ENCODE results near the gene THEM4.

The THEM4 gene

DNA sequence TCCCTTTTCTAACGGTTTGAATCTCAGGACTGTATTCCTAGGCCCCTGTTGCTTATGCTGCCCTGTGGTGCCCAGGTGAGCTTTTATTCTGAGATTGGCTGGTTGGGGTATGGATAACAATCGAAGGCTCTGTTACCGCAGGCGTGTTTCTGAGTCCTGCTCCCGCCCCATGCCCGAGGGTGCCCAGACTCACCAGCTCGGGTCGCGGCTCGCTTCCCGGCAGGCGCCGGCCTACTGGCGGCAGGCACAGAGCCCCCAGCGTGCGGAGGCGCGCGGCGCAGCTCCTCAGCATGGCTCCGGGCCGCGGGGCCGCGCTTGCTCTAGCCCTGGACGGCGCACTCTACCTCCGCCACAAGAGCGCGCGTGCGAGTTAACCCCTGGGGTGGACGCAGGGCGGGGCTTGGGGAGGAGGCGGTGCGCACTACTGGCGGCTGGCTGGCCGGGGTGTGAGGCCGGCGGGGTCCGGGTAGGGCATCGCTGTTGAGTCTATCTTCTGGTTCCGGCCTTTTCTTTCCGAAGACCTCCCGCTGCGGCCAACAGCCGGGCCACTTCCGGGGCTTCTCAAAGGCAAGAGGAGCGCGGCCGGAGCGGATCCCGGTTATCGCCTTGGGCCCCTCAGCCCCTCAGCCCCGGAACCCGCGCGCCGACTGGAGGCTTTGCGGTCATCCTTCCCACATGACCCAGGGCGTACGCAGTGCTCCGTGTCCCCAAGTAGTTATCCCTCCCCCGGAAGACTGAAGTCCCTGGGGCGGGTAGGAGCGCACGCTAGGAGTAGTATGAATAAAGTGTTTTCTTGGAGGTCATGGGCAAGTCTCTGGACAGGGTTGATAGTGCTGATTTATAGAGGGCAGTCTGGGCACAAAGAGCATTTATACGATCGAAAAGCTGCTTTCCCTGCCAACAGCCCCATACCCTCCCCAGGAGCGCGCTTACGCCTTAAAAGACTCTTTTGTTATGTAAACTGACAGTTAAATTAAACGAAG, at the start of gene THEM4:
Gene THEM4, minus strand, starts transcription at position 345 of the 983 bp plus-strand sequence. Its CDS starts 53 bp downstream, at position 292.
- peak; percentile 81 to 85 for DNase-seq (ENCODE audit: low read depth in 2 of 2)

- DNase-seq (ENCODE audit: low read depth in 2 of 2), result no peak
These were observed 49.6 kb upstream of the THEM4 start for GRCh38 chr1:151958959-151959358.

- no peak for DNase-seq (ENCODE audit: low read depth in 2 of 2)
These were observed 47.7 kb upstream of the THEM4 start for GRCh38 chr1:151956957-151957497.

- DNase-seq (ENCODE audit: low read depth in 2 of 2), result no peak
These were observed 44.2 kb upstream of the THEM4 start for GRCh38 chr1:151953409-151954094.

DNA sequence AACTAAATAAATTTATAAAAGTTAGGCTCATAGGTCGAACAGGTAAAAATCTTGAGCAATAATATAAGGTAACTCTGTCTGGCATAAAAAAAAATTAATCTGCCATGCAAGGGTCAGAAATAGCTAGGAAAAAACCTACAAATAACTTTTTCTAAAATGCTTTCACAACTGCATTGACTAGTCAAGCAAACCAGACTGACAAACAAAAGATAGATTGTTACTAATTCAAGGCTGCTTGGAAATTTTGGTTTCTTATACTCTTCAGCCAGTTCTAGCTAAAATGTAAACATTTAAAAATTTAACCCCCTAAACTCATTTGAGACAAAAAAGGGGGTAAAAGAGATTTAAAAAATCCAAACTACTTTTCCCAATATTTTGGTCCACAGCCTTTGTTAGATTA, 43.5 kb upstream of the THEM4 start:
- no peak for DNase-seq (ENCODE audit: low read depth in 2 of 2)

DNA sequence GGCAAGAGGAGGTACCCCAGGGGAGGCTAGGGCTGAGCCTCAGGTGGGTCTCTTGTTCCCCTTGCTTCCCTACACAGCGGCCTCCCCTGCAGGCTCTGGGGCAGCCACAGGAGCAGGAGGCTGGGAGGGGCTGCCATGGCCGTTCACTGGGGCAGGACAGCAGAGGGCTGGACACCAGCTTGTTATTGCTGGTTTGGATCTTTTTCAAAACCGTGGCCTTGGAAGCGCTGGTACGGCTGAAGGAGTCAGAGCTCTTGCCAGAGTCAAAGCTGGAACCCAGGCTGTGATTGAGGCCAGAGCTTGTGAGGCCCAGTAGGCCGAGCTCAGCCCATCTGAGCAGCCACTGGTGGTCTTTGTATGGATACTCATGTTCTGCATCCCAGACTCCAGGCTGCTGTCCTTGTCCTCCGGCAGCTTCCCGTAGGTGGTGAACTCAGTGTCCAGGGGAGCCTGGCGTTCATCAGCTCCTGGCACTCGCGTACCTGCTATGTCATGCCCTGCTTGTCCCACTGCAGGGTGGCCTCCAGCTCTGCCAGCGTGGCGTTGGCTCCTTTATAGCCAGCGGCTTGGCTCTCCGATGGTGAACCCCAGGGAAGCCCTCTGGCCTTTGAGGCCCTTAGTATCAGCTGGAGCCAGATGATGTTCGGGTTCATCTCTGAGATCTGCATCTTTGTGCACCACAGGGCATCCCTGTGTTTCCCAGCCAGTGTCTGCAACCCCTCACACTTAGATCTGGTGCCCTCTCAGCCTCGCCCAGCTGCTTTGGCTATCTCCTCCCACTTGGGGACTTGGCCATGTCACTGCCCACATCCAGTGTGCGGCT, 40.3 kb upstream of the THEM4 start:
- no peak for DNase-seq (ENCODE audit: low read depth in 2 of 2)

- DNase-seq (ENCODE audit: low read depth in 2 of 2), result no peak
These were observed 39.2 kb upstream of the THEM4 start for GRCh38 chr1:151948506-151948905.

- DNase-seq (ENCODE audit: low read depth in 2 of 2), result no peak
These were observed 37.8 kb upstream of the THEM4 start for GRCh38 chr1:151947140-151947539.

DNA sequence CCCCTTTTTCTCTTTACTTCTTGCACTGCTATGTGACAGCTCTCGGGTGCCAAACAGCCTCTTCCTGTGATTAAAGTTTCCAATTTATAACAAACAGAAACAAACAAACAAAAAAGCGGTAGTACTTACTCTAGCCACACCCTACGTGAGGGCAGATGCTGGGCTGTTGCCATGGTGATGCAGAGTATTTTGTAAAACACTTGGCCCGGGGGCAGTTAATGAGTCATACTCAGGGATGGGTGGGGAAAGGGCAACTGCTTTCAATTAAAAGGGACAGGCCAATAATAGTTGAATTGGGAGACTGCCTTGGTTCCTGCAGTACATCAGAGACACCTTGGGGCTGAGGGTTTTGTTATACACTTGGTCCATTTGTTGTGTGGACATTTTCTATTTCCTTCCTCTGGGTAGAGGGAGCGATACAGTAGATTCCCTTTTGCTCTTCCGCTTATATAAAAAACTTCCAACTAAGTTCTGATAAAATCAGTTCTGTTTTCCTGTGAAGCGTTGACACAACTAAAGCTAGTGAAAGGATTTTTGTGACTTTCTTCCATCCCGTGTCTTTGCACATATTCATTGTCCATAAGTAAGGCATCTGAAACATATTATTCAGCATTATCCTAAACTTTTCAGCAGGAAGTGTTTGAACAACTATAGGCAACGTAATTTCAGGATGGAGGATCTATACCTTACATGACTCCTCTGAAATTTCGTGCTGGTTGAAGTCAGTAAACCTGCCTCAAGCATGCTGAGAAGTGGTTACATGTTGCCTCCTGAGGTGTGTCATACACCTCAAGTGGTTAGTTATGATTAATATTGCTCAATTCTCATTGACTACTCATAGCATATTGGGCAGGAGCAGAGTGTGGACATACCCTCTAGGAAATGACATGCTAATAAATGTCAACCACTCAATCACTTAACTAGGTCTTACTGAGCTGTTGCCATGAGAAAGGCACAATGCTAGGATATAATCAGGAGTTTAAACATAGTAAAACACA, 36.7 kb upstream of the THEM4 start:
- peak; percentile 64 for DNase-seq (ENCODE audit: low read depth in 2 of 2)

- DNase-seq (ENCODE audit: low read depth in 2 of 2), result no peak
These were observed 35.7 kb upstream of the THEM4 start for GRCh38 chr1:151944857-151945575.

DNA sequence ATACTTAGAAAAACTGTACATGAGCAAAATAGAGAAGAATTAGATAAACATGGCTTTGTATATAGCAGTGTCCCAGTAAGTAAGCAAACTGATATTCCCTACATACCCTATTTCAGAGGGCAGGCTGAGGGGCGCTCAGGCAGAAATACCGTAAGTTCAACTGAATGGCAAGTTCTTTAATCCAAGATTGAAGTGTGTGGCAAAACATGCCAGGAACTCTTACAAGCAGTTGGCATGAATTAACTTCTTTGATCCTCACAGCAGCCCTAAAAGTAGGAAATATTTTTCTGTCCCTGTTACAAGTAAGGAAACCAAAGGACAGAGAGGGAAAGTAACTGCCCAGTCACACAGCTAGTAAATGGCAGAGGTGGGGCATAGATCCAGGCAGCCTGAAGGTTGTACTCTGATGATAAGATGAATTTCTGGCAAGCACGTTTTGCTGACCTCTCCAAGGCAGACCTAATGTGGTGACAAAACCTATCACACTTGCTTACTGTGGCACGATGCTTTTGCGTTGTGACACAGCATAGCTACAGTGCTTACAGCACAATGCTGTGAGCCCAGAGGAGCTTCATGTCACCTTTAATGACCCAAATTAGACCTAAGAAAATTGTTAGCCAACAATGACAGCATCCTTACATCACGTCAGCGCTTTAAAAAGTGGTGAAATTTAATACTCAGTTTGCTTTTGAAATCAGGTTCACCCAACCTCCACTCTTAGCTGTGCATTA, 35.0 kb upstream of the THEM4 start:
- no peak for DNase-seq (ENCODE audit: low read depth in 2 of 2)

- DNase-seq (ENCODE audit: low read depth in 2 of 2), result no peak
These were observed 34.3 kb upstream of the THEM4 start for GRCh38 chr1:151943591-151943990.

DNA sequence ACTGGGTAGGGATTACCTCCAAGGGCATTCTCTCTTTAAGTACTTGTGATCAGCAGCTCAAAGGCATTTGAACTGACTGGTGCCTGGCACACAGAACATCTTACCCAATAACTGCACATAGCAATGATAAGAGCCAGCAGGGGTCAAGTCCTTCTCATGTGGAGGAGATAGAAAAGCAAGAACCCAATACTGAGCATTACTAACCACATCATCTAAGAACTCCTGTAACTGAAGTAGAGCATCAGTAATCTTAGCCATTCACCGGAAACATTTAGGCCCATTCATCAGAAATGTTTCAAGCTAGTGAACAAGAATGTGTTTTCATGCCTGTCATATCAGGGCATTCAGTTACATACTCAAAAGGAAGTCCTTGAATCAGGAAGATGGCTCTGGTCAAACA, 33.6 kb upstream of the THEM4 start:
- no peak for DNase-seq (ENCODE audit: low read depth in 2 of 2)

DNA sequence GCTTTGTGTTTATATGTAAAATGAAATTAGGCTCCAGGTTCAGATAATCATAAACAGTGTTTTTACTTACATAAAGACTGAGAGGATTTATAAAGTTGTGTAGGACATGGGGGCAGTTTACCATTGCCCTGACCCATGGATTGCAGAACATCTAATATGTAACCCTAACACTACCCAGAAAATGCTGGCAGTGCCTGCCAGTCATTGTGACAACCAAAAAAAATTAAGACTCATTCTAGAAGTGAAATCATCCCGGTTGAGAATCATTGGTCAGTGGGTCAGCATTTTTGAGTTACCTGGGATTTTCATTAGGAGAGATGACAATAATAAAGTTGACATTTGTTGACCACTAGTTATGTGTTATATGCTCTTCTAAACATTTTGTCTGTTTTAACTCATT, 31.2 kb upstream of the THEM4 start:
- DNase-seq (ENCODE audit: low read depth in 2 of 2), result no peak

- DNase-seq (ENCODE audit: low read depth in 2 of 2), result no peak
These were observed 30.5 kb upstream of the THEM4 start for GRCh38 chr1:151939779-151940178.

DNA sequence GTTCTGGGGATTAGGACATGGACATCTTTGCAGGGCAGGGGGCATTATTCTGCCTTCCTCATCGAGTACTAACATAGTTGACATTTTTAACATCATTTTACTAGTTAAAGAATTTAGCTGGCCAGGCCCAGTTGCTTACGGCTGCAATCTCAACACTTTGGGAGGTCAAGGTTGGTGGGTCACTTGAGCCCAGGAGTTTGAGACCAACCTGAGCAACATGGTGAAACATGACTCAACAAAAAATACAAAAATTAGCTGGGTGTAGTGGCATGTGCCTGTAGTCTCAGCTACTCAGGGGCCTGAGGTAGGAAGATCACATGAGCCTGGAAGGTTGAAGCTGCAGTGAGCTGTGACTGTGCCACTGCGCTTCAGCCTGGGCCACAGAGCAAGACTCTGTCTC, 29.8 kb upstream of the THEM4 start:
- no peak for DNase-seq (ENCODE audit: low read depth in 2 of 2)

- DNase-seq (ENCODE audit: low read depth in 2 of 2), result no peak
These were observed 27.3 kb upstream of the THEM4 start for GRCh38 chr1:151936653-151937052.

DNA sequence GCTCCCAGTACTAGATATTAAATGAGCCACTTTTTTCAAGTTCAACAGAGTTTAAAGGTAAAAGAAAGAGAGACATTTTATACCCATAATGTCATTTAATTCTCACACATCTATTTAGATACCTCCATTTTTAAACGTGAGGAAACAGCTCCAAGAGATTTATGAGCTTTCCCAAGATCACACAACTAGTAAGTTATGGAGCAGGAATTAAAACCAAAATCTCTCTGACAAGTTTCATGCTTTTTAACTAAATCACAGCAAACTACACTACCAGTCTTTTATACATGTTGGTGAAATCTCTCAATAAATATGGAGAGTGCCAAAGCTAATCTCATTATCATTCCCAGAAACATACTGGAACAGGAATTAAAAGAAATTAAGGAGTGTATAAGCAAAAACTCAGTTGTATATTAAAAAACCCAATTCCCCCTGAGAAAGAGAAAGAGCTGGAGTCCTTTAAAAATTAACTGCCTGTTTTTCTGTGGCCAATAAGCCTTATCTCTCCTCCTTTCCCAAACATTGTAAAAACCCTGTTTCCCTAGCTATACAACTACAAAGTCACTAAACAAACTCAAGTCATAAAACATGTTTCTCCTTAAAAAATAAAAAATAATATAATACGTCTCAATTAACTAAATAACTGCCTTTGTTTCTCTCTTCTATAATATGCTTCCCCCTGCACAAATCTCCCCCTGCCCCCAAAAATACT, 26.7 kb upstream of the THEM4 start:
- DNase-seq (ENCODE audit: low read depth in 2 of 2), result no peak

DNA sequence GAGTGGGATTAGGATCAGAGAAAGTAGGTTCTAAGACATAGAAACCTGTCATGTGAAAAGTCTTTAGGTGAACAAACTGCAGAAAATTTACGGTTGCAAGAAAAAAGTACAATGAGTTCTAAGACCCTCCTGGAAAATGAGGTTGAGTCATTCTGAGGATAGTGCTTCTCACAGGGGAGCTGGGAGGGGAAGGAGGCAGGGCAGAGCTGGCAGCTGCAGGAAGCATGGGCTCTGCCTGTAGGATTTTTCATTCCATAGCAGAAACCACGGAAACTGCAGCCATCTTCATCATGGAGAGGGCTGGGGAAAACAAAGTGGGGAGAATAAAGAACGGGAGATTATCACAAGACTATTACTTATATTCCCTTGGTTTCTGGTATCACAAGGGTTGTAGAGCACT, 25.8 kb upstream of the THEM4 start:
- DNase-seq (ENCODE audit: low read depth in 2 of 2), result no peak

Measured in stimulated activated CD8-positive, alpha-beta memory T cell treated with anti-CD3 and anti-CD28 coated beads, Interleukin-7, amount 100 ng/mL, for 1 hour (primary cell).